Measurements from ENCODE around the gene FKBP5.

- TF ChIP-seq ZNF565 (CRISPR knock-in tag; conservative IDR thresholded peaks at IDR 0.05; ENCODE audit: low read depth) = no peak
- TF ChIP-seq ARNTL (CRISPR knock-in tag; IDR thresholded peaks at IDR 0.05; ENCODE audit: borderline replicate concordance, low read depth) = no peak
- TF ChIP-seq PATZ1 (CRISPR knock-in tag; IDR thresholded peaks at IDR 0.05; ENCODE audit: borderline replicate concordance) = no peak
- TF ChIP-seq ZFP3 (CRISPR knock-in tag; IDR thresholded peaks at IDR 0.05) = no peak
- TF ChIP-seq CREB5 (CRISPR knock-in tag; IDR thresholded peaks at IDR 0.05; ENCODE audit: low read depth) = no peak
- TF ChIP-seq ZNF70 (CRISPR knock-in tag; IDR thresholded peaks at IDR 0.05) = no peak
- no peak for TF ChIP-seq POU6F1 (CRISPR knock-in tag; IDR thresholded peaks at IDR 0.05; ENCODE audit: borderline replicate concordance, low read depth)
- TF ChIP-seq, protein P1, sequence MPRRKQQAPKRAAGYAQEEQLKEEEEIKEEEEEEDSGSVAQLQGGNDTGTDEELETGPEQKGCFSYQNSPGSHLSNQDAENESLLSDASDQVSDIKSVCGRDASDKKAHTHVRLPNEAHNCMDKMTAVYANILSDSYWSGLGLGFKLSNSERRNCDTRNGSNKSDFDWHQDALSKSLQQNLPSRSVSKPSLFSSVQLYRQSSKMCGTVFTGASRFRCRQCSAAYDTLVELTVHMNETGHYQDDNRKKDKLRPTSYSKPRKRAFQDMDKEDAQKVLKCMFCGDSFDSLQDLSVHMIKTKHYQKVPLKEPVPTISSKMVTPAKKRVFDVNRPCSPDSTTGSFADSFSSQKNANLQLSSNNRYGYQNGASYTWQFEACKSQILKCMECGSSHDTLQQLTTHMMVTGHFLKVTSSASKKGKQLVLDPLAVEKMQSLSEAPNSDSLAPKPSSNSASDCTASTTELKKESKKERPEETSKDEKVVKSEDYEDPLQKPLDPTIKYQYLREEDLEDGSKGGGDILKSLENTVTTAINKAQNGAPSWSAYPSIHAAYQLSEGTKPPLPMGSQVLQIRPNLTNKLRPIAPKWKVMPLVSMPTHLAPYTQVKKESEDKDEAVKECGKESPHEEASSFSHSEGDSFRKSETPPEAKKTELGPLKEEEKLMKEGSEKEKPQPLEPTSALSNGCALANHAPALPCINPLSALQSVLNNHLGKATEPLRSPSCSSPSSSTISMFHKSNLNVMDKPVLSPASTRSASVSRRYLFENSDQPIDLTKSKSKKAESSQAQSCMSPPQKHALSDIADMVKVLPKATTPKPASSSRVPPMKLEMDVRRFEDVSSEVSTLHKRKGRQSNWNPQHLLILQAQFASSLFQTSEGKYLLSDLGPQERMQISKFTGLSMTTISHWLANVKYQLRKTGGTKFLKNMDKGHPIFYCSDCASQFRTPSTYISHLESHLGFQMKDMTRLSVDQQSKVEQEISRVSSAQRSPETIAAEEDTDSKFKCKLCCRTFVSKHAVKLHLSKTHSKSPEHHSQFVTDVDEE (CRISPR knock-in tag; IDR thresholded peaks at IDR 0.05) = no peak
These were observed 35.3 kb upstream of the FKBP5 start for GRCh38 chr6:35724059-35724458.
